GM21723 (cell line): ENCODE data around the gene ANKDD1B.

Experiments used
- ATAC-seq: cut with Tn5 transposase; IDR thresholded peaks from one replicate; pipeline ENCODE4 v1.9.1; 2021; ENCODE audit warnings: mild to moderate bottlenecking, moderate library complexity; ENCODE audit not compliant: unreplicated experiment

The ANKDD1B gene

DNA sequence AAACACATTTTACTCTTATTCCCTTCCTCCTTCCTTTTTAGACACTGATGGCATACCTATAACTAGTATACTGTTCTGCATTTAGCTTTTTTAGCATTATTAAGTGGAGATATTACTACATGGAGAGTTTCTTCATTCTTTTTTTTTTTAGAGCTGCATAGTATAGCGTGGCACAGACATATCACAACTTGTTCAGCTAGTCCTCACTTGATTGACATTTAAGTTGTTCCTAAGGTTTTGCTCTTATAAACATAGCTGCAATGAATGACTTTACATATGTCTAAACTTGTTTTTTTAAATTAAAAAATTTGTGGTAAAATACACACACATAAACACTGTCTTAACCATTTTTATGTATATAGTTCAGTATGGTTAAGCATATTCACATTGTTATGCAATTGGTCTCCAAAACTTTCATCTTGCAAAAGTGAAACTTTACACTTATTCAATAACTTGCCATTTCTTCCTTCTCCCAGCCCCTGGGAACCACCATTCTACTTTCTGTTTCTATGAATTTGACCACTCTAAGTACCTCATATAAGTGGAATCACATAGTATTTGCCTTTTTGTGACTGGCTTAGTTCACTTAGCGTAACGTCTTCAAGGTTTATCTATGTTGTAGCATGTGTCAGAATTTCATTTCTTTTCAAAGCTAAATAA is 48.7 kb downstream of the ANKDD1B start:
- ATAC-seq = no peak

- ATAC-seq = no peak
These were observed 49.6 kb downstream of the ANKDD1B start for GRCh38 chr5:75660678-75661465.

DNA sequence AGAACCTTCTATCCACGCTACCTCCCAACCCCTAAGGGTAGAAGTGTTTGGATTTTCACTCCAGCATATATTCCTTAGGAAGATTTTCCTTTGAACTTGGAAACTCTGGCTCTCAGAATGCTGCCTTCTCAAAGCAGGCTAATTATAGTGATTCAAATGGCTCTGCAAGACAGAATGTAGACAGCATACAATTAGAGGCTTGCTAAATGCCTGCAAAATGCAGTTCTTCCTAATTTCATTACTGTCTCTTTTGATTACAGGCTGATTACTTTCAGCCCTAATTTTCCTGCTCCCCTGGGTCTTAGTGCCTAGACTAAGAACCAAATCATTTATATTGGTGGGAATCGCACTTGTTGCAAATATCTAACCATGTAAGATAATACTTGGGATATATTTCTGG is 50.8 kb downstream of the ANKDD1B start:
- ATAC-seq = no peak

DNA sequence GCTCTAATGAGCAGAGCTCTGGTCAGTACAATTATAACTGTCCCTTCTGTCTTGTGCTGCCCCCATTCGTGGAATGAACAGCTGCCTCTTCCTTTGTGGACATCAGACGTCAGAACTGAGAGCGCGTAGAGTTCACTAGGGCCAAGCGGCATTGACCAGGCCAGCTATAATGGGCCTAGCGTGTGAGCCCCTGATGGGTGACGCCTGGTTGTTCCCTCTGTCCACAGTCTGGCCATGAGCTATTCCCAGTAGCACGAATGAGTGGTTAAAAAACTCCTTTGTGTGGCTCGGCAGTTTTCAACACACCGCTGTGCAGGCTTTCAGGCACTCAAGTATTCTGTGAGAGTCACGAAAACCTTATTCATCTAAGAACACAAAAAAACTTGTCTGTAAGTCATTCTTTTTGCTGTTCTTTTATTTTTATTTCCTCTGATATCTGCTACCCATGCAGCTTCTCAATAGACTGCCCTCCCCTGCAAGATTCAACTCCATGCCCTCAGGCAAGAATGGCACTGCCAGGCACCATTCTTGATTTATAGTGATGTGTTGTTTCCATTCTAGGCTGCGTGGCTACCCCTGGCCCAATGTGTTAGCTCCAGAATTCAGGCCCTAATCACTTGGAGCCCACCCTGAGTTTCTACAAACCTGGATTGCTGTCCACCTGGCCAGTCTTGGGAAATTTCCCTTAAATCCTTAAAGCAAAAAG is 52.5 kb downstream of the ANKDD1B start:
- no peak for ATAC-seq

GRCh38 chr5:75664979-75665378 is 53.7 kb downstream of the ANKDD1B start:
- ATAC-seq = no peak

DNA sequence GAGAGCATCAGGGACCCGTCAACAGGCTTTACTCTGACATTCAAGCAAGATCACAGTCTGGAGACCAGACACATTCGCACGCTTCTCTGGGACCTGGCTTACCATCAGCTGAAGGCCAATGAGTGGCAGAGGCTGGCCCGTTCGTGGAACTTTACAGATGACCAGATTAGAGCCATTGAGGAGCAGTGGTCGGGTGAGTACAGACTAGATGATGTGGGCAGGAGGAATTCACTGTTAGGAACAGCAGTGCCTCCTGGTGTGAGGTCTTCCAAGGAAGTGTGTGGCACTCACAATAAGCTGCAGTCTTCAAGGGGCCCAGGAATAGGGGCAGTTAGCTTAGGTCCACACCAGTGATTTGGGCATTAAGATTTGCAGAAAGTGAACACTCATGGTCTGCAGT is 55.5 kb downstream of the ANKDD1B start:
- no peak for ATAC-seq

DNA sequence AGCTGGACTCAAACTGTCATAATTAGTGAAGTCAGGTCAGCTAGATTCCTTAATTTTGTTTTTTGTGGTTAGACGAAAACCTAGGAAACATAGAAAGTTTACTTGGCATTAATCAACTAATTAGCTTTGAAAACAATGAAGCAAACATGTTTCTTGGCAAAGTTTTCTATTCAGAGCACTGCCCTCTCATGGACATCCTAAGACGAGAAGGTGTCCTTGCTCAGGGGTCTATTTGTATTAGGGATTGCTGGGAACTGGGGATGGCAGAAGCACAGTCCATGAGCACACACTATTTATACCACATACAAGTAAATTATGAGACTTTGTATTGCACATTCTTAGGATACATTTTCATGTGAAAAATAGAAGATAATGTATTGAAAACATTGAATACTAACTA is 56.3 kb downstream of the ANKDD1B start:
- ATAC-seq = no peak

- ATAC-seq = peak; percentile 9
These were observed 57.2 kb downstream of the ANKDD1B start for GRCh38 chr5:75668445-75668844.

- ATAC-seq = peak; percentile 92
These were observed 57.9 kb downstream of the ANKDD1B start for GRCh38 chr5:75668977-75669689.

- no peak for ATAC-seq
These were observed 59.3 kb downstream of the ANKDD1B start for GRCh38 chr5:75670577-75670976.

DNA sequence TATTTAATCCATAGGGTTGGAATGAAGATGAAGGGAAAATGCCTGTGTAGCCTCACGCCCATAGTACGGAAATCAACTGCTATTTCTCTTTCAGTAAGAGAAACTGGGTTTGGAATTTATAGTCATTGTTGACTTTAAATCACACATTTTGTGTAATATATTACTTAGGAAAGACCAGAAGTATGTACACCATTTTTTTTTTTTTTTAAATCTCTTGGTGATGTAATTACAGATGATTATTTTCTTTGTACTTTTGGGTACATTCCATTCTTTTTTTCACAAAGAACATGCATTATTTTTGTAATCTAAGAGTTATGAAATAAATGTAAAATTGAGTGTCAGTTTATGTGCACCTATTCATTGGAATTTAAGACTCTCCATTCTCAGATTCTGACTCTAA is 60.3 kb downstream of the ANKDD1B start:
- ATAC-seq = no peak

GRCh38 chr5:75672616-75673015 is 61.4 kb downstream of the ANKDD1B start:
- no peak for ATAC-seq

- no peak for ATAC-seq
These were observed 64.5 kb downstream of the ANKDD1B start for GRCh38 chr5:75675783-75676182.

DNA sequence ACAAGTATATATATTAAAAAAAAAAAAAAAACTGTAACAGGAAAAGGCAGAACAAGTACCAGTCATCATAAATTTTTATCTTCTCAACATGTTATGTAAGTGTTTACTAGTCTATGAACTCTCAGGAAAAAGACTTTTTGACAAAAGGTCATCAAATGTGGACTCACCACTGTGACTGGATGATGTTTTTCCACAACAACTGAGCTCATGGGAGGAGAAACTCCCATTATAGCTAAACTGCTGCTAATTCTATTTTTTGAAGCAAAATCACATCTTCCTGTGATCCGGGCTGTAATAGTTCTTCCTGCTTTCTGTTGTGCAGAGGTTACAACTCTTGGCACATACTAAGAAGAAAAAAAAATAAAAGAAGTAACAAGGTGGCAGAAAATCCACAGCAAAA is 66.4 kb downstream of the ANKDD1B start:
- no peak for ATAC-seq

GRCh38 chr5:75678155-75678554 is 66.9 kb downstream of the ANKDD1B start:
- ATAC-seq = no peak

- ATAC-seq = no peak
These were observed 70.0 kb downstream of the ANKDD1B start for GRCh38 chr5:75681125-75681830.

- ATAC-seq = no peak
These were observed 73.9 kb downstream of the ANKDD1B start for GRCh38 chr5:75685141-75685540.

DNA sequence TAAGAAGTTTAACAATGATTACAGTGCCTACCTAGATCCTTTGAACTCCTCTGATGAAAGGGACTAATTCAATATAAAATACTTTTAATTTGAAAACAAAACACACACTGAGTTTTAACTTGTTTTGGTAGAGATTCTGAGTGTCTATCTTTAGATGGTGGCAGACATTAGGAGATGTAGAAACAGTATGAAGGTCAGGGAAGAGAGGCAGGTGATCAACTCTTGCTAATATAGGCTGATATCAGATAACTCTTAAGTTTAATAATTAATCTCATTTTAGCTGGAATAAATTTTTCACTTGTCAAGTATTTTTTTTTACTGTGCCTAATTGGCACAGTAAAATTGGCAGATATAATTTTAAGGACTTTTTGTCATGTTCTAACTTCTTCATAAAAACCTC is 75.2 kb downstream of the ANKDD1B start:
- no peak for ATAC-seq

DNA sequence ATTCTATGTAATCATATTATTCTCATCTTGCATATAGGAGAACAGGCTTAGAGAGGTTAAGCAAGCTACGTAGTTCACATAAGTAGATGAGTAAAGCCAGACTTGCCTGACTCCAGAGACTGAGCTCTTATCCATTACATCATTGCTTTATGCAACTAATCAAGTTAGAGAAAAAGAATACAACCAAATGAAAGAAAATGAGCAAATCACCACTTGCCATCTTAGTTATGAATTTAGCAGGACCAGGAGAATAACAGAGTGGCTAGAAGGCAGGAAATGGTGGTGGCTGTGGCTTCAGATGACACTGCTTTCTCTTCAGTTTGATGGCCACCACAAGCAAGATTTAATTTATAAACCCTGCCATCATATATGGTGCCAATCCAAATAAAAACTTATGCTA is 79.4 kb downstream of the ANKDD1B start:
- no peak for ATAC-seq

GRCh38 chr5:75694781-75695180 is 83.5 kb downstream of the ANKDD1B start:
- no peak for ATAC-seq
